Measurements from ENCODE around the gene CPPED1.
"Not testable (repeated sequence)": the region's sequence is repeated elsewhere in the genome, so short reads cannot be mapped to it uniquely, and the experiment has no call there.

CPPED1 gene

DNA sequence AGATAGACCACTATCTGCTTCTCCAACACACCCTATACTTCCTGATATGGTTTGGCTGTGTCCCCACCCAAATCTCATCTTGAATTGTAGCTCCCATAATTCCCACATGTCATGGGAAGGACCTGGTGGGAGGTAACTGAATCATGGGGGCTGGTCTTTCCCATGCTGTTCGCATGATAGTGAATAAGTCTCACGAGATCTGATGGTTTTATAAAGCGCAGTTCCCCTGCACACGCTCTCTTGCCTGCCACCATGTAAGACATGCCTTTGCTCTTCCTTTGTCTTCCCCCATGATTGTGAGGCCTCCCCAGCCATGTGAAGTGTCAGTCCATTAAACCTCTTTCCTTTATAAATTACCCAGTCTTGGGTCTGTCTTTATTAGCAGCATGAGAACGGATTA lies 11.2 kb downstream of the CPPED1 start:
- H3K27me3 Mint-ChIP-seq, H3K36me3 Mint-ChIP-seq, H3K4me3 Mint-ChIP-seq, H3K9me3 Mint-ChIP-seq, H3K27ac Mint-ChIP-seq, H3K4me1 Mint-ChIP-seq: not testable (repeated sequence)

DNA sequence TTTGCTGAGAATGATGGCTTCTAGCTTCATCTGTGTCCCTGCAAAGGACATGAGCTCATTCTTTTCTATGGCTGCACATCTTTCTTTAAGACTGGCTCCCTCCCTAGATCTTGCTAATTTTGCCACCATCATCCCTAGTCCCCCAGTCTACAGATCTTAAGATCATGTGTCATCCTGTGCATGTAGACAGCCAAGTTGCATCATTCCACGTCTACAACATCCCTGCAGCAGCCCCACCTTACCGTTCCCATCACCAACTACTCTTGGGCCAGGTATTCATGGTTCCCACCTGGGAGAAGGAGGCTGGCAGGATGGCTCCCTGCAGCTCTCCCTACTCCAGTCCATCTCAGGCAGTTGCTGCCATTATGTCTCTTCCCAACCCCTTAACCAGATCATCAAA lies 12.3 kb downstream of the CPPED1 start:
- H3K36me3 Mint-ChIP-seq = peaks cover 9% of the 10 kb centered on the region
- H3K27me3 Mint-ChIP-seq = no peaks in the 10 kb centered on the region
- H3K27ac Mint-ChIP-seq = no peak overlapping the region
- no peak overlapping the region for H3K4me3 Mint-ChIP-seq
- no peaks in the 10 kb centered on the region for H3K9me3 Mint-ChIP-seq
- H3K4me1 Mint-ChIP-seq = no peaks in the 10 kb centered on the region

DNA sequence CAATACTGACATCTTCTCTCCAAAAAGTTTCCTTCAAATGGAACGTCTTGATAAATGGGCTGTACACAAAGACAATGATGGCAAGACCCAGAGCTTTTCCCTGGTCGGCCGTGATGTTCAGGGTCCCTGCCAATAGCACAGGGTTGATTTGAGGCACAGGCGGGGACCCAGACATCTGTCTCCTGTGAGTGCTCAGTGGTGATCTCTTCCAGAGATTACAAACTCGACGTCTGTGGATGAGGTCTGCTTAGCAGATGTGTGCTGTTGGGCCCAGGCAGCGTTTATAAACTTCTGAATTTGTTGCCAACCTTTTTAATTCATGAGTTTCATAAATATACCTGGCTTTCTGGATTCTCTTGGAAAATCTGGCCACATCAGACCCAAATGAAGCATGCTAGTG lies 14.9 kb downstream of the CPPED1 start:
- Mint-ChIP-seq H3K36me3 (peaks cover 9% of the 10 kb centered on the region), H3K27me3 (no peaks in the 10 kb centered on the region)

DNA sequence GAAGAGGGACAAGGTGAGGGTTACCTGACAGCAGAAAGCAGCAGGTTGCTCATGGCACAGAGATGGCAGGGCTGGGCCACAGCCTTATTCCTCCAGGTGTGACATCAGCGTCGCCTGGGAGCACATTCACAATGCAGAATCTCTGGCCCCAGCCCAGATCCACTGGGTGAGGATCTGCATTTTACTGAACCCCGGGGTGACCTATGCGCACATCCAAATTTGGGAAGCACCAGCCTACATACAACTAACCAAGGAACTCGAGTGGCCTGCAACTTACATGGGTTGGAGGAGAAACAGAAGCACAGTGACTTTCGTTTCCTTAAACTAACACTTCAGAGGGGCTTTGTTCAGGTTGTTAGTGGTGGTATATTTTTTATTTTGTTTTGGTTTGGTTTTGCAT lies 17.6 kb downstream of the CPPED1 start:
- Mint-ChIP-seq H3K9me3 (no peaks in the 10 kb centered on the region), H3K4me3 (no peak overlapping the region), H3K27ac (no peak overlapping the region), H3K4me1 (no peaks in the 10 kb centered on the region), H3K36me3 (no peaks in the 10 kb centered on the region), H3K27me3 (no peaks in the 10 kb centered on the region)

More for the DNA sequence above, 14.9 kb downstream of the CPPED1 start:
- Mint-ChIP-seq H3K9me3 (no peaks in the 10 kb centered on the region), H3K4me1 (no peaks in the 10 kb centered on the region), H3K4me3 (no peak overlapping the region), H3K27ac (no peak overlapping the region)

DNA sequence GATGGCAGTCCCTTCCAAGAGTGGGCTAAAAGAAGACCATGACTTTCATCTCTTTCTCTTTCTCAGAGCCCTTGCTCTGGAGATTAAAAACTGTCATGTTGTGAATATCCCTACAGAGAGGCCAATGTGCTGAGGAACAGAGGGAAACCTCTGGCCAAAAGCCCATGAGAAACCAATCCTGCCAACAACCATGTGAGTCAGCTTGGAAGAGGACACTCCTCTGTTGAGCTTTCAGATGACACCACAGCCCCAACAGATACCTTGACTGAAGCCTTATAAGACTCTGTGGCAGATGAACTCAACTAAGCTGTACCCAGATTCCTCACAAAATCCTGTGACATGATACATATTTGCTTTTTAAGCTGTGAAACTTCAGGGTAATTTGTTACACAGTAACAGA lies 19.6 kb downstream of the CPPED1 start:
- Mint-ChIP-seq H3K9me3 (no peaks in the 10 kb centered on the region), H3K36me3 (peaks cover 7% of the 10 kb centered on the region), H3K4me3 (no peak overlapping the region), H3K27me3 (no peaks in the 10 kb centered on the region), H3K27ac (no peak overlapping the region), H3K4me1 (no peaks in the 10 kb centered on the region)

DNA sequence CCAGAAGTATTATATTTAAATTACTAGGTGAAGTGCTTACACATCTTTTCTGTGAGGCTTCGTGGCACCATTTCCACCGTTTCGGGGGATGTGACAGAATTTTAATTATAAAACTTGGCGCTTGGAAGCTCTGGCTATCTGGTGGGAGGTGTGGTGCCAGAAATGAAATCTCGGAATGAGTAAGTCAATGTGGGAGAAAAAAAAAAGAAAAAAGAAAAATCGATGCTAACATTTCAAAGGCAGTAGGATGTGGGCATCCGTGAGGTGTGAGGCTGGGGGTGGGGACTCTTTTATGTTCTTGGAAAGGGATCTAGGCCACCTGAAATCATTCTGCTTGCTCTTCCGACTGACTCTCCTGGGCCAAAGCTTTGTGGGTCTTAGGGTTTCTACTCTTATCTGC lies 21.9 kb downstream of the CPPED1 start:
- Mint-ChIP-seq H3K27me3 (no peaks in the 10 kb centered on the region), H3K4me1 (no peaks in the 10 kb centered on the region), H3K27ac (no peak overlapping the region), H3K4me3 (no peak overlapping the region), H3K36me3 (peaks cover 9% of the 10 kb centered on the region), H3K9me3 (no peaks in the 10 kb centered on the region)

DNA sequence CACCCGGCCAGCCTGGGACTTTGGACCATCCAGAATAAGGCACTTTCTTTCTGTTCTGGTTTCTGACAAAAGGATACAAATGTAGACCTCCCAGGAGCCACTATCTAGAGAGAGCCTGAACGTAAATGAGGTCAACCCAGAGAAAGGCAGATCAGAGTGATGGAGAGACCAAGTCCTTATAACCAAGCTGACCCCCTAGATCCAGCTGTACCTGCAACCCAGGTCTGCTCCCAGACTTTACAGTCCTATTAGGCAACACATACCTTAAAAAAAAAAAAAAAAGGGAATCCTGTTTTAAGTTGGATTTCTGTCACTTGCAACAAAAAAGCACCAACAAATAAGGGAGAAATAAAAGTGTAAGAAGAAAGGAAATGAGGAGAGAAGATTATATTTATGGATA lies 23.2 kb downstream of the CPPED1 start:
- Mint-ChIP-seq H3K36me3 (peaks cover 16% of the 10 kb centered on the region), H3K27me3 (no peaks in the 10 kb centered on the region), H3K4me3 (no peak overlapping the region), H3K27ac (no peak overlapping the region), H3K9me3 (no peaks in the 10 kb centered on the region), H3K4me1 (no peaks in the 10 kb centered on the region)

DNA sequence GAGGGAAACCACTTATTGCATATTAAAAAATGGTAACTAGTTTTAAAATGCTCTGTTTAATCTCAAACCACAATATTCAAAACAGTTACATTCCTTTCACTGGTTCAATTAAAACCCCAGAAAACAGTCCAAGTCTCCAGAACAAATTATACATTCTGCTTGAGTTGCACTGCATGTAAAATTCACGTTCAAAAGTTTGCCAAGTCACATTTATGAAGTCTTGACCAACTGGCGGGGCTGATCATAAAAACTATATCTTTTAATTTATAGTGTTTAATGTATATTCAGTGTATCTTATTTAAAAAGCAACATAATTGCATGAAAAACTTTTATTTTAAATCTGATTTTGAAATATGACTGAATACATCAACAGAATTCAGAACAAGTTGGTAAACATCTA lies 25.0 kb downstream of the CPPED1 start:
- Mint-ChIP-seq H3K9me3 (no peaks in the 10 kb centered on the region), H3K4me3 (no peak overlapping the region), H3K4me1 (no peaks in the 10 kb centered on the region), H3K36me3 (peaks cover 22% of the 10 kb centered on the region), H3K27ac (no peak overlapping the region), H3K27me3 (no peaks in the 10 kb centered on the region)

DNA sequence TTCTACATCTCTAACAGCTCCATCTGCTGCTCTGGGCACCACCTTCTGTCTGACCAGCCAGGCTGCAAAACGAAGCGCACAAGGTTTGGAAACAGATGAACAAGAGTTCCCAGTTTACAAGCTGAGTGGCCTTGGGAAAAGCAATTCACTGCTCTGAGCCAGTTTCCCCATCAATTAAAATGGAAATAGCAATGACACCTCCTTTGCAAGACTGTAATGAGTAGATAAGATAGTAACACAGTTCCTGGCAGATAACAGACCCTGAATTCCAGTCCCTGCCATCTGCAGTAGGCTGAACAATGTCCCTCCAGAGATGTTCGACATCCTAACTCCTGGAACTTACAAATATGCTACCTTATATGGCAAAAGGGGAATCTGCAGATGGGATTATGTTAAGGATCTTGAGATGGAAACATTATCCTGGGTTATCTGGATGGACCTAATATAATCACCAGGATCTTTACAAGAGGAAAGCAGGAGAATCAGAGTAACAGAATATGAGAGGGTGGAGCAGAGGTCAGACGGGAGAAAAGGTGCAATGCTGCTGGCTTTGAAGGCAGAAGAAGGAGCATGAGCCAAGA lies 27.9 kb downstream of the CPPED1 start:
- Mint-ChIP-seq H3K4me3 (no peak overlapping the region), H3K36me3 (peaks cover 24% of the 10 kb centered on the region), H3K27me3 (no peaks in the 10 kb centered on the region), H3K9me3 (no peaks in the 10 kb centered on the region), H3K27ac (no peak overlapping the region), H3K4me1 (no peaks in the 10 kb centered on the region)

DNA sequence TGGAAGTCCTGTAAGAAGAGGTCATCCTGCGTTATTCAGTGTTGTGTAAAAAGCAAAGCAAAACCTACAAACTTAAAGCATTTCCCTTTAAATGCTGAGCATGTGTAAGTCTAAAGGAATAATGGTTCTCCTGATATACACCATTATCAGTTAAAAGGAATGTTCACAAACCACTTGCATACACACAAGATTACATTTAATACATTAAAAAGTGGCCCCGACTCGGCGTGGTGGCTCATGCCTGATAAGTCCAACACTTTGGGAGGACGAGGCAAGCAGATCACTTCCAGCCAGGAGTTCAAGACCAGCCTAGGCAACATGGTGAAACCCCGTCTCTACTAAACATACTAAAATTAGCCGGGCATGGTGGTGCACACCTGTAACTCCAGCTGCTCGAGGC lies 30.5 kb downstream of the CPPED1 start:
- Mint-ChIP-seq H3K27me3 (no peaks in the 10 kb centered on the region), H3K36me3 (peaks cover 20% of the 10 kb centered on the region), H3K4me1 (peaks cover under 1% of the 10 kb centered on the region), H3K27ac (no peak overlapping the region), H3K9me3 (no peaks in the 10 kb centered on the region), H3K4me3 (no peak overlapping the region)

DNA sequence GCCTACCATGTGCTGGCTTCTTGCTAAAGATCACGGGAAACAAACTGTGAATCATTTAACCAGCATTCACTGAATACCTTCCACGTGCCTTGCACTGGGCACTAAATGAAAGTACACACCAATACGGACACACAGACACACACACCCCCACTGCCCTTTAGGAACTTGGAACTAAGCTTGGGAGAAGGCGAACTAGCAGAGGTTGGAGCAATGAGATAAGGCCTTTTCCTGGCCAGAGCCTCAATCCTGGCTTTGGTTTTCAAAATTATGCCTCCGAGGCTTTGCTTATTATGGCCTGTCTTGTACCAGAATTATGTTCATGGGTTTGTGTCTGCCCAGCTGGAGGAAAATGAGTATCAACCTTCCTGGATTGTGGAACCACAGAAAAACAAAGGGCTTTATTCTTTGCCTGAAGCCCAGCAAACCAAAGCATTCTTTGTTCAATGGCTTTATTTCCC lies 32.3 kb downstream of the CPPED1 start:
- H3K4me1 Mint-ChIP-seq = peaks cover 4% of the 10 kb centered on the region
- H3K4me3 Mint-ChIP-seq = no peak overlapping the region
- H3K36me3 Mint-ChIP-seq = peaks cover 19% of the 10 kb centered on the region
- no peaks in the 10 kb centered on the region for H3K9me3 Mint-ChIP-seq
- H3K27me3 Mint-ChIP-seq = no peaks in the 10 kb centered on the region
- no peak overlapping the region for H3K27ac Mint-ChIP-seq

DNA sequence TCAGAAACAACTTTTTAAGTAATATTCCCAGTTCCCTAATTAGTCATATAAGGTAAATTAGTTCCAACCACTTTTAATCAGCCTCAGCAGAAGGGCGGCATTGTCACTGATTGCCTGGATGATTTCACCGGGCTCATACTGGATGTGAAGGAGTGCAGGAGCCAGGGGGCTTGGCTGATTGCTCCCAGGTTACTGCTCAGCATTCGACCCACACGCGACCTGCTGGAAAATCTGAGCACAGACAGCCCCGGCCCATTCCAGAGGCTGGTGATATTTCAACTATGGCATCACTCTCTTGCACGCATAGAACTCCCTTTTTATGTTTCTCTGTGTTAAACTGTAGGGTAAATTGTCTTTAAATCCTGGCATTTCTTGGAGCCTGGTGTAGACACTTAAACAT lies 34.2 kb downstream of the CPPED1 start:
- peaks cover 4% of the 10 kb centered on the region for H3K4me1 Mint-ChIP-seq

DNA sequence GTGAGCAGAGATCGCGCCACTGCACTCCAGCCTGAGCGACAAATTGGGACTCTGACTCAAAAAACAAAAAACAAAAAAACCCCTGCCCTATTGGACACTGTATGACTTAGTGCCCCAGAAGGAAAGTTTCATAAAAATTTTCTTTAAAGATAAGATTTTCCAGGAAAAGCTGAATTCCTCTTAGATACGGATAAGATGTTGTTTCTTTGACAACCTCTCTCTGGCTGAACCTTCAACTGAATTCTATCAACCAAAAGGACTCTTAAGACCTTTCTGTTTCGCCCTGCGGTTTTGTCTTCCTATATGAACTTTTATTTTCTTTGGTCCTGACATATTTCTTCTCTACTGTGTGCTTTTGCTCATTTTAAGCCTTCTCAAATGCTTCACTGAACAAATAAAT lies 35.8 kb downstream of the CPPED1 start:
- Mint-ChIP-seq H3K4me3 (no peak overlapping the region), H3K27ac (no peak overlapping the region), H3K27me3 (no peaks in the 10 kb centered on the region), H3K4me1 (peaks cover 4% of the 10 kb centered on the region), H3K9me3 (no peaks in the 10 kb centered on the region), H3K36me3 (peaks cover 8% of the 10 kb centered on the region)

More for the DNA sequence above, 34.2 kb downstream of the CPPED1 start:
- no peak overlapping the region for H3K27ac Mint-ChIP-seq
- no peaks in the 10 kb centered on the region for H3K27me3 Mint-ChIP-seq
- H3K9me3 Mint-ChIP-seq = no peaks in the 10 kb centered on the region
- H3K36me3 Mint-ChIP-seq = peaks cover 10% of the 10 kb centered on the region
- H3K4me3 Mint-ChIP-seq = no peak overlapping the region

DNA sequence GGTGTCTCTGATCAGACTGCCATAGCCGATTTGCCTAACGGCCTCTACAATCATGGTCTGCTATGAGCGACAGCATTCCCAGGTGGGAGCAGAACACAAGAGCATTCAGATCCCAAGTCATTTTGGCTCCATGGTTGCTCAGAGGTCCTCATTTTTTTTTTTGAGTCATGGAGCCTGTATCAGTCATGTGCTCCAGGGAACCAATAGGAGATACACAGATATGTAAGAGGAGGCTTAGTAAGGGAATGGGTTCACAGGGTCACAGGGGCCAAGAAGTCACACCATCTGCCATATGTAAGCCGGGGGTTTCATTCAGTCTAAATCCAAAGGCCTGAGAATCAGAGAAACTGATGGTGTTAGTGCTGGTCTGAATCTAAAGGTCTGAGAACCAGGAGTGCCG lies 36.8 kb downstream of the CPPED1 start:
- Mint-ChIP-seq H3K4me1 (peaks cover 4% of the 10 kb centered on the region), H3K27ac (no peak overlapping the region), H3K36me3 (peaks cover 8% of the 10 kb centered on the region), H3K4me3 (no peak overlapping the region), H3K9me3 (no peaks in the 10 kb centered on the region), H3K27me3 (no peaks in the 10 kb centered on the region)

DNA sequence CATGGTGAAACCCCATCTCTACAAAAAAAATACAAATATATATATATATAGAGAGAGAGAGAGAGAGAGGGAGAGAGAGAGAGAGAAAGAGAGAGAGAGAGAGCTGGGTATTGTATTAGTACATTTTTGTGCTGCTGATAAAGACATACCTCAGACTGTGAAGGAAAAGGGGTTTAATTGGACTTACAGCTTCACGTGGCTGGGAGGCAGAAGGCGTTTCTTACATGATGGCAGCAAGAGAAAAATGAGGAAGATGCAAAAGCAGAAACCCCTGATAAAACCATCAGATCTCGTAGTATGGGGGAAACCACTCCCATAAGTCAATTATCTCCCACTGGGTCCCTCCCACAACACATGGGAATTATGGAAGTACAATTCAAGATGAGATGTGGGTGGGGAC lies 37.5 kb downstream of the CPPED1 start:
- H3K27me3 Mint-ChIP-seq, H3K4me3 Mint-ChIP-seq, H3K27ac Mint-ChIP-seq, H3K4me1 Mint-ChIP-seq, H3K9me3 Mint-ChIP-seq, H3K36me3 Mint-ChIP-seq: not testable (repeated sequence)

DNA sequence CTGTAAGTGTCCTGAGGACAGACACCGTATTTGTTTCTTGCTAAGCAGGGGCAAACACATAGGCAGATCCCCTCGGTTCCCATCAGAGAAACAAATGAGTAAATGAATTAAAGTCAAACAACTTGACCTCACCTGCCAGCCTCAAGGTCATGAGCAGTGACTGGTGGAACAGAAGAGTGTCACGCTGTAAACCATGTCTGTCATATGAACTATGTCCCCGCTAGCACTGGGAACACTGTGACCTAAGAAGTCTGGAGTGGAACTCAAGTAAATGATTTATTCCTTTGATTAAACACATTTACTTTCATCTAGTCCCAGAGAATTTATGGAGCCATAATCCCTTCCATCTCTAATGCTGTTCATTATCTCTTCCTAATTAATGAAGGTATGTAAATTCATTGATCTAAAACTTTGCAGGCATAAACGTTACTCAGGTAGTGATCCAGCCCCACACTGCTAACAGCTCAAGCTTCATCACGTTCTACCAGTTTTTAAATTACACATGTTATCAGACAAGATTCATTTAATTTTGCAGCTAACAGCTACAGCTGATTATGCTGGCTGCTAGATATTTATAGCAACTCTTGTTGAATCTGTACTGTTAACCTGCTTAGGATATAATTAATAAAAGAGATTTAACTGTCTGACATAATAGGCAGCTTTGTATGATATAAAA lies 38.7 kb downstream of the CPPED1 start:
- Mint-ChIP-seq H3K9me3 (no peaks in the 10 kb centered on the region), H3K4me1 (peaks cover 4% of the 10 kb centered on the region), H3K4me3 (no peak overlapping the region), H3K27ac (no peak overlapping the region), H3K36me3 (peaks cover 5% of the 10 kb centered on the region), H3K27me3 (no peaks in the 10 kb centered on the region)

DNA sequence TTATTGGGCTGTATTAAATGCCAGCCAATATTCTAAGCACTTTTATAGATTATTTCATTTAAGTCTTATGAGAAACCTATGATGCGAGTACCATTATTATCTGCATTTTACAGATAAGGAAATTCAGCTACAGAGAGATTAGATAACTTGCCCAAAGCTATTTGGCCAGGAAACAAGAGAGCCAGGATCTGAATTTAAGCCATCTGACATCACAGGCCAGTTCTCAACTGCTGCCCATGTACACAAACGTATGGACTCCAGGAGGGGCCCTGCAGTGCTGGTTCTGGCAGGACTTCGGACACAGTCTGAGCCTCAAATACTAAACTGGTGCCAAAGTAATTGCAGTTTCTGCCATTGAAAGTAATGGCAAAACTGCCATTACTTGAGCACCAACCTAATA lies 40.2 kb downstream of the CPPED1 start:
- Mint-ChIP-seq H3K27ac (no peak overlapping the region), H3K27me3 (no peaks in the 10 kb centered on the region), H3K36me3 (peaks cover 3% of the 10 kb centered on the region), H3K9me3 (no peaks in the 10 kb centered on the region), H3K4me3 (no peak overlapping the region), H3K4me1 (peaks cover 4% of the 10 kb centered on the region)

Data from activated naive CD4-positive, alpha-beta T cell treated with anti-CD3 and anti-CD28 coated beads, Interleukin-2, amount 50 U/mL, for 24 hours (primary cell).